ENCODE measurements around the gene C3.

- TF ChIP-seq CTCF (IDR thresholded peaks at IDR 0.05) (no peak), POLR2A (IDR thresholded peaks at IDR 0.05) (no peak)
These were observed 12.8 kb downstream of the C3 start for GRCh38 chr19:6707658-6708018.

Data from thyroid gland (tissue), 4 donors.